Lung (tissue), 12 donors: ENCODE results near the gene TRIOBP. TPM values are rescaled to one million over a fixed set of nuclear protein-coding genes. Genes with fewer than 3 reads are reported as not detected.
A peak's percentile ranks its signal among the peaks of the same experiment; 100 is the strongest.
"Not testable (repeated sequence)": the region's sequence is repeated elsewhere in the genome, so short reads cannot be mapped to it uniquely, and the experiment has no call there.

ENCODE experiments used
- ATAC-seq: fragments of 200-7000 bp; cut with Tn5 transposase; one replicate; pipeline ENCODE4 v1.9.1; 2020; ENCODE audit warnings: moderate number of reproducible peaks; ENCODE audit not compliant: insufficient read depth, low FRiP score
- DNase-seq, 3 donors: peaks; one replicate each; pipeline ENCODE4 v3.0.0-alpha.2; 2013 to 2017
- H3K27ac ChIP-seq, 2 donors: one replicate each; pipeline ENCODE4 v1.5.1; 2013; ENCODE audit warnings: mild to moderate bottlenecking in 2 of 2, moderate library complexity in 2 of 2, control low read depth in 1 of 2, inconsistent platforms in 1 of 2, low read depth in 1 of 2, low read length in 1 of 2
- H3K27me3 ChIP-seq, 3 donors: one replicate each; pipeline ENCODE4 v1.5.1; 2013; ENCODE audit warnings: low read length in 2 of 3; ENCODE audit not compliant: control insufficient read depth in 3 of 3, insufficient read depth in 3 of 3
- H3K36me3 ChIP-seq, 4 donors: one replicate each; pipeline ENCODE4 v1.5.1; 2013; ENCODE audit warnings: low read length in 4 of 4, mild to moderate bottlenecking in 1 of 4, moderate library complexity in 1 of 4; ENCODE audit not compliant: control insufficient read depth in 4 of 4, insufficient read depth in 4 of 4
- H3K4me1 ChIP-seq, 5 donors: one replicate each; pipeline ENCODE4 v1.5.1; 2013; ENCODE audit warnings: low read length in 5 of 5, mild to moderate bottlenecking in 2 of 5, moderate library complexity in 1 of 5; ENCODE audit not compliant: control insufficient read depth in 5 of 5, insufficient read depth in 5 of 5
- H3K4me3 ChIP-seq: one replicate; pipeline ENCODE4 v1.5.1; 2013; ENCODE audit warnings: mild to moderate bottlenecking, control low read depth, moderate library complexity
- H3K9ac ChIP-seq, 2 donors: one replicate each; pipeline ENCODE4 v1.5.1; 2013; ENCODE audit warnings: low read length in 2 of 2, control low read depth in 1 of 2; ENCODE audit not compliant: insufficient read depth in 1 of 2
- H3K9me3 ChIP-seq, 4 donors: one replicate each; pipeline ENCODE4 v1.5.1; 2013; ENCODE audit warnings: low read length in 3 of 4, mild to moderate bottlenecking in 1 of 4, moderate library complexity in 1 of 4; ENCODE audit not compliant: control insufficient read depth in 4 of 4, insufficient read depth in 3 of 4
- WGBS, 2 donors: extraction: QIAGEN DNeasy Blood & Tissue Kit; methylation state at CpG; one replicate each; pipeline ENCODE4 v1.1.7; 2013; 5-methylcytosine and 5-hydroxymethylcytosine counted together
- polyA plus RNA-seq, 2 donors: library from polyadenylated mRNA; stranded (reverse); fragments of 200-250 nt; gene quantifications; one replicate each; pipeline ENCODE4 v1.2.1, GENCODE V29; 2013
- total RNA-seq, 2 donors: library from RNA; depleted of rRNA in 1 of 2; stranded (reverse); fragments of >200 nt in 1 of 2; gene quantifications; one replicate each; pipeline ENCODE4 v1.2.1, GENCODE V29; 2014 to 2021
- TF ChIP-seq, protein P1 (sequence below): IDR thresholded peaks from 2 replicates; pipeline ENCODE4 v1.5.1; 2012; ENCODE audit warnings: mild to moderate bottlenecking; ENCODE audit errors: control extremely low read depth, extremely low read depth
- donor health status: control.
- donor health status: control.
- donor health status: Bipolar disorder and iron deficiency.
- donor health status: healthy.
- donor health status: DM: yes; HTN: yes; CAD: no.

Gene TRIOBP
- total and polyA plus RNA-seq, 4 donors = 37.1 to 105 (median 85.0) TPM

DNA sequence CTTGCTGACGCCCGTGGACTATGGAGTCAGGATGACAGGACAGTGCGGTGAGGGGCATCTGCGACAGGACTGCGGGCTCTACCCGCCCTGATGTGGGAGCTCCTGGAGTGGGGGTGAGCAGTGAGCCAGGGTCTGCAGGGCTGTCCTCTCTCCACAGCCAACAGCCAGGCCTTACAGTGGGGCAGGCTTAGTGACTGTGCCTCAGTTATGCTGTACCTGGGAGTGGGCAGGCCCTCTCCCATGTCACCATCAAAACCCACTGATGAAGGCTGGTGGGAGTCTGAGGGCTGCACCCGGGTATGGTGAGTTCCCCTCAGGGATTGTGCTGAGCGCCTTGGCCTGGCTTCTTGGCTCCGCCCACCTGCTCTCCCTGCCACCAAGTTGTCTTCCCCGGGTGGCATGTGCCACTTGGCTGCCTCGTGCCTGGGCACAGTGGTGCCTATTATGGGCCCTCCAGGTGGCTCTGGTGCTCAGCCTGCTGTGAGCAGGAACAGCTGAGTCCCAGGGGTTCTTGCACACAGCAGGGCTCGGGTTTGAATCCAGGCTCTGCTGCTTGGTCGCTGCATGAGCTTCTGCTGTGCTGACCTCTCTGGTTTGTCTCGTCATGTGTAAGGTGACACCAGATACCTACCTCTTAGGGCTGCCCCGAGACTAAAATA, 4.1 kb upstream of the TRIOBP start:
- Histone ChIP-seq H3K9ac (no peak overlapping the region), H3K9me3 (no peaks in the 10 kb centered on the region), H3K4me1 (peaks cover 0 to 16% (median 2%) of the 10 kb centered on the region in 5 donors), H3K27me3 (no peaks in the 10 kb centered on the region), H3K27ac (no peak overlapping the region), H3K36me3 (peaks cover 11 to 49% (median 15%) of the 10 kb centered on the region in 4 donors), H3K4me3 (no peak overlapping the region)
- TF ChIP-seq, protein P1, sequence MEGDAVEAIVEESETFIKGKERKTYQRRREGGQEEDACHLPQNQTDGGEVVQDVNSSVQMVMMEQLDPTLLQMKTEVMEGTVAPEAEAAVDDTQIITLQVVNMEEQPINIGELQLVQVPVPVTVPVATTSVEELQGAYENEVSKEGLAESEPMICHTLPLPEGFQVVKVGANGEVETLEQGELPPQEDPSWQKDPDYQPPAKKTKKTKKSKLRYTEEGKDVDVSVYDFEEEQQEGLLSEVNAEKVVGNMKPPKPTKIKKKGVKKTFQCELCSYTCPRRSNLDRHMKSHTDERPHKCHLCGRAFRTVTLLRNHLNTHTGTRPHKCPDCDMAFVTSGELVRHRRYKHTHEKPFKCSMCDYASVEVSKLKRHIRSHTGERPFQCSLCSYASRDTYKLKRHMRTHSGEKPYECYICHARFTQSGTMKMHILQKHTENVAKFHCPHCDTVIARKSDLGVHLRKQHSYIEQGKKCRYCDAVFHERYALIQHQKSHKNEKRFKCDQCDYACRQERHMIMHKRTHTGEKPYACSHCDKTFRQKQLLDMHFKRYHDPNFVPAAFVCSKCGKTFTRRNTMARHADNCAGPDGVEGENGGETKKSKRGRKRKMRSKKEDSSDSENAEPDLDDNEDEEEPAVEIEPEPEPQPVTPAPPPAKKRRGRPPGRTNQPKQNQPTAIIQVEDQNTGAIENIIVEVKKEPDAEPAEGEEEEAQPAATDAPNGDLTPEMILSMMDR = no peak
- 93 to 94% methylated on average over 15 of the region's 15 CpGs for WGBS, 2 donors
- DNase-seq = no peak
- ATAC-seq = no peak

DNA sequence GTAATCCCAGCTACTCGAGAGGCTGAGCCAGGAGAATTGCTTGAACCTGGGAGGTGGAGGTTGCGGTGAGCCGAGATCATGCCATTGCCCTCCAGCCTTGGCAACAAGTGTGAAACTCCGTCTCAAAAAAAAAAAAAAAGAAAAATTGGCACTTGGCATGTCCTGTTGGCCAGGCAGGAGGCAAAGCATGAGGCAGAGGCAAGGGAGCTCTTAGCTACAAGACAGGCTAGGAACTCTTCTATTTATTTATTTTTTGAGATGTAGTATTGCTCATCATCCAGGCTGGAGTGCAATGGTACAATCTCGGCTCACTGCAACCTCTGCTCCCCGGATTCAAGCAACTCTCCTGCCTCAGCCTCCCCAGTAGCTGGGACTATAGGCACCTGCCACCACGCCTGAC, 2.7 kb upstream of the TRIOBP start:
- ATAC-seq, H3K9ac ChIP-seq, H3K9me3 ChIP-seq, H3K27ac ChIP-seq, H3K4me3 ChIP-seq, H3K27me3 ChIP-seq, DNase-seq: not testable (repeated sequence)
- H3K4me1 ChIP-seq = peaks cover 0 to 16% (median 2%) of the 10 kb centered on the region in 5 donors
- H3K36me3 ChIP-seq = peaks cover 5 to 37% (median 11%) of the 10 kb centered on the region in 4 donors
- 98 to 99% methylated on average over 7 of the region's 7 CpGs for WGBS, 2 donors

DNA sequence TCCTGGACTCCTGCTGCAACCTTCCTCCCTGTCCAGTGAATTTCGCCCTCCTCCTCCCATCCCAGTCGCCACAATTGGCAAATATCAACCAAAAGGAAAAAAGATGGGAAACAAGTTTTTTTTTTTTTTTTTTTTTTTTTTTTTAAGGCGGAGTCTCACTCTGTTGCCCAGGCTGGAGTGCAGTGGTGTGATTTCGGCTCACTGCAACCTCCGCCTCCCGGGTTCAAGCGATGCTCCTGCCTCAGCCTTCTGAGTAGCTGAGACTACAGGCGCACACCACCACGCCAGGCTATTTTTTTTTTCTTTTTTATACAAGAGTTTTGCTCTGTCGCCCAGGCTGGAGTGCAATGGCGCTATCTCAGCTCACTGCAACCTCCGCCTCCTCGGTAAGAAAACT, 590 bp upstream of the TRIOBP start:
- Histone ChIP-seq H3K4me1 (peaks cover 0 to 16% (median 2%) of the 10 kb centered on the region in 5 donors), H3K36me3 (peaks cover 3 to 25% (median 9%) of the 10 kb centered on the region in 4 donors), H3K9ac (peak overlapping the region in 1 of 2 donors; percentile 32)
- H3K27ac ChIP-seq, H3K27me3 ChIP-seq, DNase-seq, H3K9me3 ChIP-seq, H3K4me3 ChIP-seq, ATAC-seq: not testable (repeated sequence)
- 26 to 34% methylated on average over 12 to 13 of the region's 13 CpGs for WGBS, 2 donors

DNA sequence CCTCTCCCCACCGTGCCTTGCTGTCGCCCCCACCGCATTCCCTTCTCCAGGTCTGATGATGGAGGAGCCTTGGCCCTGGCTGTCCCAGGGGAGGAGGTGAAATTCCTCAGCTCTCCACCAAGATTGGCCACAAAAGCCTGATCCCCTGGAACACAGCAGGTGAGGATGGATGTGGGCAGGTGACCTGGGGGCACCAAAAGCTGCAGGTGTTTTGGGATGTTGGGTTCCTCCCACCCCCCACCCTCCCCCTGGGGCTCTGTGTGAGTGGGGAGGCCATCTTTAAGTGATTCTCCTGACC, 639 bp downstream of the TRIOBP start:
- TF ChIP-seq, protein P1 = no peak
- WGBS, 2 donors = 55 to 56% methylated on average over 3 of the region's 3 CpGs
- no peak overlapping the region for H3K27ac ChIP-seq

More for the DNA sequence above, 639 bp downstream of the TRIOBP start:
- H3K9me3 ChIP-seq = no peaks in the 10 kb centered on the region
- peaks cover 0 to 16% (median 2%) of the 10 kb centered on the region in 5 donors for H3K4me1 ChIP-seq
- no peak overlapping the region for H3K9ac ChIP-seq
- H3K36me3 ChIP-seq = peaks cover 0 to 13% (median 5%) of the 10 kb centered on the region in 4 donors
- ATAC-seq (no peak), DNase-seq (no peak)
- no peak overlapping the region for H3K4me3 ChIP-seq
- no peaks in the 10 kb centered on the region for H3K27me3 ChIP-seq
